Testis (tissue), 3 donors: ENCODE data around the gene DBP. TPM values are rescaled to one million over a fixed set of nuclear protein-coding genes. Genes with fewer than 3 reads are reported as not detected.

Experiments
- DNase-seq: peaks from one replicate; pipeline ENCODE4 v3.0.0-alpha.2; 2019
- H3K27ac ChIP-seq, 2 donors: fragments of 200-600 bp; sonication (generic); one replicate each; pipeline ENCODE4 v1.5.1; 2019
- H3K27me3 ChIP-seq: fragments of 200-600 bp; sonication (generic); one replicate; pipeline ENCODE4 v1.5.1; 2019
- H3K36me3 ChIP-seq: fragments of 200-600 bp; sonication (generic); one replicate; pipeline ENCODE4 v1.5.1; 2017; ENCODE audit warnings: low read depth; ENCODE audit errors: missing control alignments
- H3K4me1 ChIP-seq: fragments of 200-600 bp; sonication (generic); one replicate; pipeline ENCODE4 v1.5.1; 2019
- H3K4me3 ChIP-seq, 2 donors: fragments of 200-600 bp; sonication (generic); one replicate each; pipeline ENCODE4 v1.5.1; 2017 to 2019
- H3K9me3 ChIP-seq: fragments of 200-600 bp; sonication (generic); one replicate; pipeline ENCODE4 v1.5.1; 2017
- POLR2A ChIP-seq: fragments of 450-650 bp; IDR thresholded peaks from one replicate; pipeline ENCODE4 v1.6.1; 2017; ENCODE audit warnings: antibody characterized with exemption, mild to moderate bottlenecking, moderate library complexity
- WGBS, 2 donors: methylation state at CpG; one replicate each; pipeline ENCODE4 v1.1.5; 2018; 5-methylcytosine and 5-hydroxymethylcytosine counted together
- intact Hi-C: fragments of 100-400 bp; cut with DNase I; formaldehyde crosslinking; loops from one replicate; pipeline ENCODE4 v1.15.1; 2023; ENCODE audit warnings: low total_unique reads
- polyA plus RNA-seq: library from polyadenylated mRNA; stranded (reverse); fragments of 350-450 nt; fragmentation: Illumina TruSeq; extraction: RNeasy Lipid Tissue Mini Kit (QIAGEN cat#74804); gene quantifications from one replicate; pipeline ENCODE4 v1.2.3, GENCODE V29; 2014; ENCODE audit warnings: low read depth, low replicate concordance; ENCODE audit not compliant: insufficient read depth
- total RNA-seq, 2 donors: library from RNA; depleted of rRNA; stranded (reverse); fragments of >200 nt; gene quantifications; one replicate each; pipeline ENCODE4 v1.2.3, GENCODE V29; 2016
- TF ChIP-seq, protein P1 (sequence below), 3 experiments: fragments of 450-650 bp in 2 of 3; fragments of 200-600 bp in 1 of 3; sonication (generic) in 1 of 3; IDR thresholded peaks; one replicate each; pipeline ENCODE4 v1.5.1; 2016 to 2019; ENCODE audit warnings: antibody characterized with exemption in 3 of 3, mild to moderate bottlenecking in 2 of 3, moderate library complexity in 1 of 3

Gene DBP
- total and polyA plus RNA-seq, 3 donors from 2014 or later, result 30.4 to 51.0 (median 48.9) TPM

DNA sequence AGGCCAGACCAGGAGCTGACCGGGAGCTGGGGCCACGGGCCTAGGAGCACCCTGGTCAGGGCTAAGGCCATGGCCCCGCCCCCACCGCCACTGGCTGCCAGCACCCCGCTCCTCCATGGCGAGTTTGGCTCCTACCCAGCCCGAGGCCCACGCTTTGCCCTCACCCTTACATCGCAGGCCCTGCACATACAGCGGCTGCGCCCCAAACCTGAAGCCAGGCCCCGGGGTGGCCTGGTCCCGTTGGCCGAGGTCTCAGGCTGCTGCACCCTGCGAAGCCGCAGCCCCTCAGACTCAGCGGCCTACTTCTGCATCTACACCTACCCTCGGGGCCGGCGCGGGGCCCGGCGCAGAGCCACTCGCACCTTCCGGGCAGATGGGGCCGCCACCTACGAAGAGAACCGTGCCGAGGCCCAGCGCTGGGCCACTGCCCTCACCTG is 11.3 kb downstream of the DBP start:
- 87 to 93% methylated on average over 4 to 30 of the region's 30 CpGs for WGBS, 2 donors

DNA sequence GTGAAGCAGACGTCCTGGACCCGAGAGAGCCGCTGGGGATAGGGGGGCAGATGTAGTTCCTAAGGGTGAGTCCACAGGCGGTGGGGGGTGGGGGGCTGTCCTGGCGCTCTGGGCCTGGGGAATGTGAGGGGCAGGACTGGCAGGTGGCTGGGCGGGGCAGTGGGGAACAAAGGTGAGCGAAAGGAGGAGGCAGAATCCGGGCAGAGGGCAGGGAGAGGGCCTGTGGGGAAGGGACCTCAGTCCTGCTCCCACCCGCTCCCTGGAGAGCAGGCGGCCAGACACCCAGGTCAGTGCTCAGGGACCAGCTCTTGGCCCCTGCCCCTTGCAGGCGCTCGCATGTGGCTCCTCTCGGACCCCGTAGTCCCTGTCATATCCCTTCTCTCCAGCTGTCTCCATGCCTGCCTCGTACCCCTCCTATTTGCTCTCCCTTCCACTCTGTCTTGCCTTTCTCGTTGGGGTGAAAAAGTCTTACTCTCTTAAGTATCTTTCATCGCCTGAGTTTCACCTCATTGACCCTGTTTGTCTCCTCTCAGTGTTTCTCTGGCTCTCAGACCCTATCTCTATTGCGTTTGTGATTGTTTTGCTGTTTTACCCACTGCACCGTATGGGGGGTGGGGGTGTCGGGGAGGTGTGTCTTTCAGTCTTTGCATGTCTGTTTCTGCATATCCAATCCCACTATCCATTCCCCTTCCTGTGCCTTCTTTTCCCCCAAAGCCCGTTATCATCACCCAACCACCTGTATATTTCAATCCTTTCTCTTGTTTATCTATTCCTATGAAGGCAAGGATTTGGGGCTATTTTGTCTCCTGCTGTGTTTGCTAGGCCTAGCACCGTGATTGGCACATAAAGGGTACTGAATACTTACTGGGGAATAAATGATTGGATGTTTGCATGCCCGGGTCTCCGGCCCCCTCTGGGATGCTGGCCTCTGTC is 12.1 kb downstream of the DBP start:
- intact Hi-C loops, result no loop called here
- H3K27me3 ChIP-seq, result no peaks in the 10 kb centered on the region
- peak overlapping the region; percentile 45 to 61 for H3K4me3 ChIP-seq
- no peaks in the 10 kb centered on the region for H3K9me3 ChIP-seq
- no peaks in the 10 kb centered on the region for H3K36me3 ChIP-seq
- WGBS, 2 donors, result 41 to 50% methylated on average over 24 of the region's 24 CpGs
- TF ChIP-seq POLR2A, result no peak
- TF ChIP-seq, protein P1, sequence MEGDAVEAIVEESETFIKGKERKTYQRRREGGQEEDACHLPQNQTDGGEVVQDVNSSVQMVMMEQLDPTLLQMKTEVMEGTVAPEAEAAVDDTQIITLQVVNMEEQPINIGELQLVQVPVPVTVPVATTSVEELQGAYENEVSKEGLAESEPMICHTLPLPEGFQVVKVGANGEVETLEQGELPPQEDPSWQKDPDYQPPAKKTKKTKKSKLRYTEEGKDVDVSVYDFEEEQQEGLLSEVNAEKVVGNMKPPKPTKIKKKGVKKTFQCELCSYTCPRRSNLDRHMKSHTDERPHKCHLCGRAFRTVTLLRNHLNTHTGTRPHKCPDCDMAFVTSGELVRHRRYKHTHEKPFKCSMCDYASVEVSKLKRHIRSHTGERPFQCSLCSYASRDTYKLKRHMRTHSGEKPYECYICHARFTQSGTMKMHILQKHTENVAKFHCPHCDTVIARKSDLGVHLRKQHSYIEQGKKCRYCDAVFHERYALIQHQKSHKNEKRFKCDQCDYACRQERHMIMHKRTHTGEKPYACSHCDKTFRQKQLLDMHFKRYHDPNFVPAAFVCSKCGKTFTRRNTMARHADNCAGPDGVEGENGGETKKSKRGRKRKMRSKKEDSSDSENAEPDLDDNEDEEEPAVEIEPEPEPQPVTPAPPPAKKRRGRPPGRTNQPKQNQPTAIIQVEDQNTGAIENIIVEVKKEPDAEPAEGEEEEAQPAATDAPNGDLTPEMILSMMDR (IDR thresholded peaks at IDR 0.05), result no peak
- DNase-seq, result no peak
- peaks cover 21% of the 10 kb centered on the region for H3K4me1 ChIP-seq
- H3K27ac ChIP-seq, result peak overlapping the region; percentile 46 to 91

More for the DNA sequence above, 11.3 kb downstream of the DBP start:
- intact Hi-C loops, result no loop called here
- Histone ChIP-seq H3K4me3 (no peak overlapping the region), H3K27ac (no peak overlapping the region), H3K36me3 (no peaks in the 10 kb centered on the region), H3K4me1 (peaks cover 28% of the 10 kb centered on the region), H3K9me3 (no peaks in the 10 kb centered on the region), H3K27me3 (no peaks in the 10 kb centered on the region)
- TF ChIP-seq, protein P1 (IDR thresholded peaks at IDR 0.05), result no peak
- no peak for TF ChIP-seq POLR2A
- DNase-seq, result no peak

DNA sequence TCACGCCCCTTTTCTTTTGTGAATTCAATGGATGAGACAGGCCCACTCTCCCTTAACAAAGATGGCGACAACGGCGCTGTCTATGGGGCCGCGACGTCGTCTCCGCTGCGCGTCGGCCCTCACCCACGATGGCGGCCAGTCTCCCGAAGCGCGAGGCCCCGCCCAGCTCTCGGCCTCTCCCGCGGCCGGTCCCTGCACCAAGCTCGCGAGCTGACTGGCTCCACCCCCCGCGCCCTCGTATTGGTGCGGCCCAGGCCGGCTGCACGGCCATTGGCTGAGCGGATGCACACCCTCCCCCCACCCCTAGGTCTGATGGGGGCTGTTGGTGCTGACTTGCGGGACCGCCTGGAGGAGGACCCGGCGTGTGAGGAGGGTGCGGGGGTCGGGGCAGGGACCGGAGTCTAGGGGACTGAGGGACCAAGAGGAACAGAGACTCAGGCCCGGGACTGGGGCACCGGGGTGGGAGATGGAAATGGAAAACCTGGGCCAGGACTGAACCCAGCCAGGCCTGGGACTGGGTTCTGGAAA is 13.0 kb downstream of the DBP start:
- DNase-seq, result peak; percentile 99
- Histone ChIP-seq H3K27me3 (no peaks in the 10 kb centered on the region), H3K9me3 (no peaks in the 10 kb centered on the region), H3K4me3 (peak overlapping the region; percentile 45 to 61), H3K4me1 (peaks cover 23% of the 10 kb centered on the region), H3K27ac (peak overlapping the region; percentile 46 to 91), H3K36me3 (no peaks in the 10 kb centered on the region)
- intact Hi-C loops, result no loop called here
- 1 to 3% methylated on average over 10 to 40 of the region's 40 CpGs for WGBS, 2 donors
- no peak for TF ChIP-seq POLR2A
- TF ChIP-seq, protein P1 (IDR thresholded peaks at IDR 0.05), result peak in 2 of 3 experiments; percentile 15 to 27

DNA sequence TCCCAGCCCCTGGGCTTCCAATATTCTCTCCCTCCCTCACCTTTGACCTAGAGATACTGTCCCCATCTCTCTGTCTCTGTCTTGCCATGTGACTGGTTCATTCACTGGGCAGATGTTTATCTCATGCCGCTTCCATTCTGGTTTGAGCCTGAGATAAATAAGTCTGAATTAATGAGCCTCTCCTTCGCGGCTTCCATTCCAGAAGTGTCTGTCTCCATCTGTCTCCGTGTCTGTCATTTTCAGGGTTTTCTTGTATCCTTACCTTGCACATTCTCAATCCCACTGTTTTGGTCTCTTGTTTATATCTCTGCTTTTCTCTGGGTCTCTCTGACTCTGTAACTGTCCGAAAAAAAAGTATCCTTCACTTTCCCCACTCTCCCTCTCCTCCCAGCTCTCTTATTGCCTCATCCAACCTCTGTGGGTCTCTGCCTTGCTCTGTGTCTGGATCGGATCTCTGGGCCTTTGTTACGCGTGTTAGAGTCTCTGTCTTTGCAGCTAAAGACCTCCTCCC is 13.6 kb downstream of the DBP start:
- no peaks in the 10 kb centered on the region for H3K36me3 ChIP-seq
- 11 to 18% methylated on average over 8 of the region's 8 CpGs for WGBS, 2 donors
- no peaks in the 10 kb centered on the region for H3K27me3 ChIP-seq
- TF ChIP-seq, protein P1 (IDR thresholded peaks at IDR 0.05), result no peak
- TF ChIP-seq POLR2A, result no peak
- peaks cover 23% of the 10 kb centered on the region for H3K4me1 ChIP-seq
- H3K4me3 ChIP-seq, result peak overlapping the region; percentile 45 to 61
- DNase-seq, result no peak
- H3K9me3 ChIP-seq, result no peaks in the 10 kb centered on the region
- peak overlapping the region; percentile 46 to 91 for H3K27ac ChIP-seq
- intact Hi-C loops, result no loop called here
